GM21390 (cell line): Measurements from ENCODE around the gene STN1.

Experiments used
- ATAC-seq: cut with Tn5 transposase; IDR thresholded peaks from one replicate; pipeline ENCODE4 v1.9.1; 2021; ENCODE audit not compliant: unreplicated experiment

STN1 gene

GRCh38 chr10:103832806-103833205, 85.2 kb downstream of the STN1 start:
- ATAC-seq: no peak
